PC-3 (cell line): ENCODE measurements around the gene C2. TPM values are rescaled to one million over a fixed set of nuclear protein-coding genes. Genes with fewer than 3 reads are reported as not detected.

Experiments used
- ATAC-seq: fragments of 200-7000 bp; cut with Tn5 transposase; 2 replicates; pipeline ENCODE4 v1.9.1; 2020; ENCODE audit warnings: mild to moderate bottlenecking, moderate library complexity
- BruUV-seq: library from RNA; stranded (reverse); fragments of 400-500 nt; replicated peaks from 2 replicates; lab custom pipeline; 2021; lab: Mats Ljungman, UMichigan
- CTCF ChIA-PET: fragments of 300-600 bp; sonication (Branson Sonifier 250); formaldehyde crosslinking; loops from one replicate; lab custom pipeline; 2022; ENCODE audit warnings: antibody characterized with exemption; lab: Charles Lee
- POLR2A ChIA-PET: fragments of 300-600 bp; sonication (Branson Sonifier 250); formaldehyde crosslinking; loops from one replicate; lab custom pipeline; 2022; ENCODE audit warnings: antibody characterized with exemption; ENCODE audit not compliant: unreplicated experiment; lab: Charles Lee
- DNase-seq: peaks from one replicate; pipeline ENCODE4 v3.0.0-alpha.2; 2015
- H2AFZ ChIP-seq: fragments of 300-600 bp; sonication (generic); 2 replicates; pipeline ENCODE4 v1.6.0; 2016; ENCODE audit warnings: antibody characterized with exemption, low read length
- H3F3A ChIP-seq: fragments of 300-600 bp; sonication (generic); one replicate; pipeline ENCODE4 v1.6.0; 2017; ENCODE audit warnings: antibody characterized with exemption, low read length, control low read depth, mild to moderate bottlenecking; ENCODE audit not compliant: unreplicated experiment
- H3K27ac ChIP-seq: fragments of 300-600 bp; sonication (generic); 2 replicates; pipeline ENCODE4 v1.5.1; 2016; ENCODE audit warnings: mild to moderate bottlenecking, low read length
- H3K27me3 ChIP-seq: fragments of 300-600 bp; sonication (generic); 2 replicates; pipeline ENCODE4 v1.6.1; 2016; ENCODE audit warnings: low read length, mixed read lengths
- H3K36me3 ChIP-seq: fragments of 300-600 bp; sonication (generic); 2 replicates; pipeline ENCODE4 v1.6.1; 2016; ENCODE audit warnings: low read depth, mixed run types, low read length, mixed read lengths
- H3K4me1 ChIP-seq: fragments of 300-600 bp; sonication (generic); 2 replicates; pipeline ENCODE4 v1.5.1; 2016; ENCODE audit warnings: low read length; ENCODE audit not compliant: insufficient read depth
- H3K4me2 ChIP-seq: fragments of 300-600 bp; sonication (generic); 2 replicates; pipeline ENCODE4 v1.6.0; 2016; ENCODE audit warnings: low read length
- H3K4me3 ChIP-seq: fragments of 300-600 bp; sonication (generic); 2 replicates; pipeline ENCODE4 v1.5.1; 2016; ENCODE audit warnings: mild to moderate bottlenecking, low read length, mixed read lengths
- H3K79me2 ChIP-seq: fragments of 300-600 bp; sonication (generic); 2 replicates; pipeline ENCODE4 v1.6.1; 2017; ENCODE audit warnings: low read length, mixed read lengths
- H3K9ac ChIP-seq: fragments of 300-600 bp; sonication (generic); 2 replicates; pipeline ENCODE4 v1.6.0; 2016; ENCODE audit warnings: mild to moderate bottlenecking, low read length
- H3K9me2 ChIP-seq: fragments of 300-600 bp; sonication (generic); replicated peaks from 2 replicates; pipeline ENCODE4 v1.6.1; 2016; ENCODE audit warnings: mixed run types, low read length, mixed read lengths
- H3K9me3 ChIP-seq: fragments of 300-600 bp; sonication (generic); 2 replicates; pipeline ENCODE4 v1.6.1; 2016; ENCODE audit warnings: low read length, mixed read lengths
- H4K20me1 ChIP-seq: fragments of 300-600 bp; sonication (generic); 2 replicates; pipeline ENCODE4 v1.6.1; 2016; ENCODE audit warnings: low read length, mixed read lengths
- CTCF ChIP-seq: fragments of 300-600 bp; sonication (generic); conservative IDR thresholded peaks from 2 replicates; pipeline ENCODE4 v1.5.1; 2017; ENCODE audit warnings: antibody characterized with exemption, low read depth, mild to moderate bottlenecking, low read length
- EZH2 ChIP-seq: fragments of 300-600 bp; sonication (generic); IDR thresholded peaks from one replicate; pipeline ENCODE4 v1.6.1; 2017; ENCODE audit warnings: antibody characterized with exemption, mild to moderate bottlenecking, low read length; ENCODE audit not compliant: unreplicated experiment
- EZH2phosphoT487 ChIP-seq: fragments of 300-600 bp; sonication (generic); IDR thresholded peaks from 2 replicates; pipeline ENCODE4 v1.6.1; 2018; ENCODE audit warnings: mild to moderate bottlenecking, antibody characterized with exemption, low read length, borderline replicate concordance
- intact Hi-C: fragments of 100-400 bp; cut with micrococcal nuclease; formaldehyde crosslinking; loops from 2 replicates; pipeline ENCODE4 v1.9.0; 2023
- total RNA-seq: library from RNA; depleted of rRNA; stranded (reverse); fragments of >200 nt; gene quantifications from 2 replicates; pipeline ENCODE4 v1.2.3, GENCODE V29; 2014

Gene C2
- total RNA-seq, 1 experiment from 2014 or later = not detected

- POLR2A ChIA-PET = no interaction called here
- H4K20me1 ChIP-seq = no peaks in the 10 kb centered on the region
- H3K27ac ChIP-seq = peak overlapping the region; percentile 49
- peaks cover 38% of the 10 kb centered on the region for H3K4me1 ChIP-seq
- no peaks in the 10 kb centered on the region for H3F3A ChIP-seq
- H3K79me2 ChIP-seq = no peaks in the 10 kb centered on the region
- H3K9me2 ChIP-seq = no peaks in the 10 kb centered on the region
- no TSS peak for BruUV-seq
- H3K4me2 ChIP-seq = peak overlapping the region; percentile 39; the same call in 1 of the 2 replicates
- H3K9ac ChIP-seq = no peak overlapping the region
- H3K4me3 ChIP-seq = no peak overlapping the region
- no peak overlapping the region for H2AFZ ChIP-seq
- peak; percentile 23 for ATAC-seq
- peak; percentile 34 for DNase-seq
- intact Hi-C loops = no loop called here
- CTCF ChIA-PET = no interaction called here
- H3K27me3 ChIP-seq = no peaks in the 10 kb centered on the region
- no peaks in the 10 kb centered on the region for H3K9me3 ChIP-seq
- peaks cover 32% of the 10 kb centered on the region for H3K36me3 ChIP-seq
- TF ChIP-seq EZH2 = no peak
- no peak for TF ChIP-seq CTCF
- no peak for TF ChIP-seq EZH2phosphoT487
Measured at GRCh38 chr6:31879143-31879542, 48.4 kb upstream of the C2 start.

- no peak for DNase-seq
- Histone ChIP-seq H3K9me2 (no peaks in the 10 kb centered on the region), H3K4me3 (no peak overlapping the region), H4K20me1 (no peaks in the 10 kb centered on the region), H3K4me2 (no peak overlapping the region), H2AFZ (no peak overlapping the region), H3K9ac (no peak overlapping the region), H3K4me1 (peaks cover 30% of the 10 kb centered on the region), H3K36me3 (peaks cover 37% of the 10 kb centered on the region), H3K27ac (0 out of 2 replicates have a peak overlapping the region, but pooled peaks have one; percentile 49), H3K27me3 (no peaks in the 10 kb centered on the region), H3K9me3 (no peaks in the 10 kb centered on the region), H3K79me2 (no peaks in the 10 kb centered on the region), H3F3A (no peaks in the 10 kb centered on the region)
- TSS peak; percentile 83 for BruUV-seq
- intact Hi-C loops = no loop called here
- CTCF ChIA-PET = no interaction called here
- TF ChIP-seq CTCF (no peak), EZH2 (no peak), EZH2phosphoT487 (no peak)
- POLR2A ChIA-PET = no interaction called here
- no peak for ATAC-seq
Measured at GRCh38 chr6:31879901-31880300, 47.6 kb upstream of the C2 start.

- ChIA-PET CTCF (no interaction called here), POLR2A (no interaction called here)
- Histone ChIP-seq H3F3A (no peaks in the 10 kb centered on the region), H3K27me3 (no peaks in the 10 kb centered on the region), H2AFZ (no peak overlapping the region), H3K4me2 (no peak overlapping the region), H3K9ac (no peak overlapping the region), H3K4me3 (no peak overlapping the region), H3K9me2 (no peaks in the 10 kb centered on the region), H3K27ac (no peak overlapping the region), H3K9me3 (no peaks in the 10 kb centered on the region), H3K4me1 (peaks cover 24% of the 10 kb centered on the region), H3K36me3 (peaks cover 37% of the 10 kb centered on the region), H4K20me1 (no peaks in the 10 kb centered on the region), H3K79me2 (no peaks in the 10 kb centered on the region)
- BruUV-seq = no TSS peak
- intact Hi-C loops = no loop called here
- ATAC-seq (no peak), DNase-seq (no peak)
- no peak for TF ChIP-seq CTCF
- TF ChIP-seq EZH2phosphoT487 = no peak
- TF ChIP-seq EZH2 = no peak
Measured at GRCh38 chr6:31880616-31881015, 46.9 kb upstream of the C2 start.
